Stimulated activated CD8-positive, alpha-beta memory T cell treated with anti-CD3 and anti-CD28 coated beads, Interleukin-4, amount 100 ng/mL, for 1 hour (primary cell): Measurements from ENCODE around the gene ADAMTSL3.

Experiments
- DNase-seq, 2 donors: peaks; one replicate each; pipeline ENCODE4 v3.0.0-alpha.2; 2020; ENCODE audit warnings: low read depth in 2 of 2, low spot score in 1 of 2

The ADAMTSL3 gene, protein sequence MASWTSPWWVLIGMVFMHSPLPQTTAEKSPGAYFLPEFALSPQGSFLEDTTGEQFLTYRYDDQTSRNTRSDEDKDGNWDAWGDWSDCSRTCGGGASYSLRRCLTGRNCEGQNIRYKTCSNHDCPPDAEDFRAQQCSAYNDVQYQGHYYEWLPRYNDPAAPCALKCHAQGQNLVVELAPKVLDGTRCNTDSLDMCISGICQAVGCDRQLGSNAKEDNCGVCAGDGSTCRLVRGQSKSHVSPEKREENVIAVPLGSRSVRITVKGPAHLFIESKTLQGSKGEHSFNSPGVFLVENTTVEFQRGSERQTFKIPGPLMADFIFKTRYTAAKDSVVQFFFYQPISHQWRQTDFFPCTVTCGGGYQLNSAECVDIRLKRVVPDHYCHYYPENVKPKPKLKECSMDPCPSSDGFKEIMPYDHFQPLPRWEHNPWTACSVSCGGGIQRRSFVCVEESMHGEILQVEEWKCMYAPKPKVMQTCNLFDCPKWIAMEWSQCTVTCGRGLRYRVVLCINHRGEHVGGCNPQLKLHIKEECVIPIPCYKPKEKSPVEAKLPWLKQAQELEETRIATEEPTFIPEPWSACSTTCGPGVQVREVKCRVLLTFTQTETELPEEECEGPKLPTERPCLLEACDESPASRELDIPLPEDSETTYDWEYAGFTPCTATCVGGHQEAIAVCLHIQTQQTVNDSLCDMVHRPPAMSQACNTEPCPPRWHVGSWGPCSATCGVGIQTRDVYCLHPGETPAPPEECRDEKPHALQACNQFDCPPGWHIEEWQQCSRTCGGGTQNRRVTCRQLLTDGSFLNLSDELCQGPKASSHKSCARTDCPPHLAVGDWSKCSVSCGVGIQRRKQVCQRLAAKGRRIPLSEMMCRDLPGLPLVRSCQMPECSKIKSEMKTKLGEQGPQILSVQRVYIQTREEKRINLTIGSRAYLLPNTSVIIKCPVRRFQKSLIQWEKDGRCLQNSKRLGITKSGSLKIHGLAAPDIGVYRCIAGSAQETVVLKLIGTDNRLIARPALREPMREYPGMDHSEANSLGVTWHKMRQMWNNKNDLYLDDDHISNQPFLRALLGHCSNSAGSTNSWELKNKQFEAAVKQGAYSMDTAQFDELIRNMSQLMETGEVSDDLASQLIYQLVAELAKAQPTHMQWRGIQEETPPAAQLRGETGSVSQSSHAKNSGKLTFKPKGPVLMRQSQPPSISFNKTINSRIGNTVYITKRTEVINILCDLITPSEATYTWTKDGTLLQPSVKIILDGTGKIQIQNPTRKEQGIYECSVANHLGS (N-terminal part only)

DNA sequence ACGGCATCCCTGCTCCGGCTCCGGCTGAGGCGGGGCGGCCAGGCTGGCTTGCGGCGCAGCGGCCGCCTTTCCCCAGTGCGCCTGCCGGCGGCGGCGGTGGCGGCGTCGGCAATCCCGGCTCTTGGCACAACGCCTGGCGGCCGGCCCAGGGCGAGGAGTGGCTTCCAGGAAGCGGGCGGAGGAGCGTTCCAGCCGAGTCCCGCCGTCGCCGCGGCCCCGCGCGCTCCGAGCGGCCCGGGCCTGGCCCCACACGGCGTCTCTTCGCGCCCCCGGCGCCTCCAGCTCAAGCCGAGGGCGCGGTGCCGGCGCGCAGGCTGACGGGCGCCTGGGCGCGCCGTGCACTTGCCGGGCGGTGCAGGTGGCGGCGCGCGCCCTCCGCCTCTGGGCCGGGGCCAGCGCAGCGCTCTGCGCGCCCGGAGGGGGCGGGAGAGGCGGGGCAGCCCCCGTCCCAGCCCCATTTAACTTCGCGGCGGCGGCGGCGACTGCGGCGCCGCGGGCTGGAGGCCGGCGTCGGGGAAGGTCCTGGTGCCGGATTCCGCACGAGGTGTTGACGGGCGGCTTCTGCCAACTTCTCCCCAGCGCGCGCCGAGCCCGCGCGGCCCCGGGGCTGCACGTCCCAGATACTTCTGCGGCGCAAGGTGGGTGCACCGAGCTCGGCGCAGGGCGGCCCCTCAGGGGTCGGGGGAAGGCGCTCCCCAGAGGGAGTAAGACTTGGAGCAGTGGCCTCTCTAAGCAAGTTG is at the start of gene ADAMTSL3:
TSS of gene ADAMTSL3 (plus strand) at position 485 of the 740 bp plus-strand sequence. CDS start 1,639 bp downstream, outside the sequence.
- no peak for DNase-seq

DNA sequence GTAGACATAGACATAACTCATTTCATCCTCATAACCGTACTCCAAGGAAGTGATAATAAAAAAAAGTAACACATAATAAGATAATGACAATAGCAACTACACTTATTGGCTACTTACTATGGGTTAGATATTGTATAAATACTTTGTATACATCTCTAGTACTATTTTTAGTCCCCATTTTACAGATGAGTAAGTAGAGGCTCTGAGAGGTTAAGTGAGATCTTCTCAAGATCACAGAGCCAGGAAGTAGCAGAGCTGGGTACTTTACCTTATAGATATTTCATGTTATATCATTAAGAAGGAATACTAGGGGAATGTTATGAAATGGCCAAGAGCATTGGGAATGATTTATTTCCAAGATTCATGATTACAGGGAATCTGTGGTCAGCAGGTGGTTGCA is 49.4 kb upstream of the ADAMTSL3 start:
- DNase-seq: no peak

DNA sequence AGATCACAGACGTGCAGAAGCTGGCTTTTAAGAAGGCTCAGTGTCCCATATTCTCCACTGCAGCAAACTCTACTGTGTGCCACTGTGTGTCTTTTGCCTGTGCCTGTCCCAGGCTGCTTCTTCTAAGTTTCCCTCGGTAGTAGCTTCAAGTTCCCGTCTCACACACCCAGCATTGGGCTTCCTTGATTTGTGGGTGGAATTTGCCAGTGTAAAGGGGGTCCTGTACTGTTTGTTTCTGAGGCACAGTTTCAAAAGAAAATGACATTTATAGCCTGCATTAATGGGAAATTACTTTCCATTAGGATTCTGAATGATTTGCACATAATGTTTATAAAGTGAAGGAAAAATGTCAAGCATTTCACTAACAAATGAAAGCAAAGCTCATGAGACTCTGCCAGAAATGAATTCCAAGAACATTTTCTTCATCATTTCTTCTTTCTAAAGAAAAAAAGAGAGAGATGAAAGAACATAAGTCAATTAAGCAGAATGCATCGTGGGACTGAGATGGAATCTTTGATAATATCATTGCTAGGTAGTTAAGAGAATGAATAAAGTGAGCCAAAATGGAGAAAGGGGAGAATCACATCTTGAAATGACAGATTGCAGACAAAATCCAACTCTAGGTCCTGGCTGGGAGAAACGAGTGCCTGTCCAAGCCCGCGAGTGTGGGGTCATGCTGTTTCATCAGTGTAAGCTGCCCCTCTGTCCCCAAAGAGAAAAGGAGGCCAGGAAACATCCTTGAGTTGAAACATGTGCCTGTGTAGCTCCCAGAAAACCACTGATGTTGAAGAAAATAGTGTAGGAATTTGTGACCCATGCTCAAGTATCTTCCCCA is 48.6 kb upstream of the ADAMTSL3 start:
- no peak for DNase-seq

DNA sequence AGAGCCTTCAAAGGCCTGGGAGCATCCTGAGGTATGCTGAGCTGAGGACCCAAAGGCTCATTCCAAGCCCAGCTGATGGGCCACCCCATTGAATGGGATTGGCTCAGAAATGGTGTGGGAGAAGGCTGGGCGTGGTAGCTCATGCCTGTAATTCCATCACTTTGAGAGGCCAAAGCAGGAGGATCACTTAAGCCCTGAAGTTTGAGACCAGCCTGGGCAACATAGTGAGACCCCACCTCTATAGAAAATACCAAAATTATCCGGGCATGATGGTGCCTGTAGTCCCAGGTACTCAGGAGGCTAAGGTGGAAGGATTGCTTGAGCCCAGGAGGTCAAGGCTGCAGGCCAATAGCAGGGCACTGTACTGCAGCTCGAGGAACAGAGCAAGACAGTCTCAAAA is 43.8 kb upstream of the ADAMTSL3 start:
- no peak for DNase-seq

DNA sequence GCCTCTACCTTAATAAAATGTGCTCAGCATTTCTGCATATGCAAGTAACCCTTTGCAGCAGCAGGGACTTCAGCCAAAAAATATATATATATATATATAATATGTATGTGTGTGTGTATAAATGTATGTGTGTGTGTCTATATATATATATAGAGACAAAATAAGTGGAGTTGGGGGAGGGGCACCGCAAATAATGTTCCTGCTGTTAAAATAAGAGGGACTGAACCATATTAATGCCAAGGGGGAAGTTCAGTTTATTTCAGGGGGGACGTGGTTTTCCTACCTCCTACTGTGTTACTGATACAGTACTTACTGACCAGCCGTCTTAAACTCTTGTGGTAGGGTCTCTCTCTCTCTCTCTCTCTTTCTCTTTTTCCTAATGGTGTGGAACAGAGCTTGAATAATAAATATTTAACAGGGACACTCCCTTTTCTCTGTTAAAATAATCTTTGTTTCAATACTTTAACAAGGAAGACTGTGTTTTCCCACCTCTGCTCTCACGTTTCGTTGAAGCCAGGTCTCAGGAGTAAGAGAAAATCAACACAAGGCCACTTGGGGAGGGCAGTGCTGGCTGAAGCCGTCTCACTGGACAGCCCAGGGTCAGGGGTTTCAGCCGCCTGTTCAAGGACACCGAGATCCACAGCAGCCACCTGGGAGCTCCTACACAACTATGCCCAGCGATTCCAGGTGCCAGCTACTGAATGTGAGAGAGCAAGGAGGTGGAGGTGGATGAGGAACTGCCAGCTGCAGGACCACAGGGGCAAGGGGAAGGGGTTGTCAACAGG is 42.8 kb upstream of the ADAMTSL3 start:
- no peak for DNase-seq

DNA sequence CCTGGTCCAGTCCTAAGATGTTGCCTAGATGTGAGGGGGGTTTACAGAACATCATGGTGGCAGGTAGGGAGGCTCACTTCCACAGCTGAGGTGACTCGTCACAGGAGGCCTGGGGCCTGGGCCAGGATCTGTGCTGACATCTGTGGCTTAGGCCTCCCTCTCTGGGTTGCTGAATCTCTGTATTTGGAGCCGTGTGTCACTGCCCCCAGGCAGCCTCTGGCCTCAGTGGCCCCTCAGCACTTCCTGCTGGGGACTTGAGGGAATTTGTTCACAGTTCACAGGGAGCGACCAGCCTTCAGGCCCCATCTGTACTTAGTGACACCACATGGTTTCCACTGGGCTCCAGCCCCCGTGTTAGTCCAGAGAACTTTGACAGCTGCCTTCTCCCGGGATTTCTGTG is 41.7 kb upstream of the ADAMTSL3 start:
- no peak for DNase-seq

DNA sequence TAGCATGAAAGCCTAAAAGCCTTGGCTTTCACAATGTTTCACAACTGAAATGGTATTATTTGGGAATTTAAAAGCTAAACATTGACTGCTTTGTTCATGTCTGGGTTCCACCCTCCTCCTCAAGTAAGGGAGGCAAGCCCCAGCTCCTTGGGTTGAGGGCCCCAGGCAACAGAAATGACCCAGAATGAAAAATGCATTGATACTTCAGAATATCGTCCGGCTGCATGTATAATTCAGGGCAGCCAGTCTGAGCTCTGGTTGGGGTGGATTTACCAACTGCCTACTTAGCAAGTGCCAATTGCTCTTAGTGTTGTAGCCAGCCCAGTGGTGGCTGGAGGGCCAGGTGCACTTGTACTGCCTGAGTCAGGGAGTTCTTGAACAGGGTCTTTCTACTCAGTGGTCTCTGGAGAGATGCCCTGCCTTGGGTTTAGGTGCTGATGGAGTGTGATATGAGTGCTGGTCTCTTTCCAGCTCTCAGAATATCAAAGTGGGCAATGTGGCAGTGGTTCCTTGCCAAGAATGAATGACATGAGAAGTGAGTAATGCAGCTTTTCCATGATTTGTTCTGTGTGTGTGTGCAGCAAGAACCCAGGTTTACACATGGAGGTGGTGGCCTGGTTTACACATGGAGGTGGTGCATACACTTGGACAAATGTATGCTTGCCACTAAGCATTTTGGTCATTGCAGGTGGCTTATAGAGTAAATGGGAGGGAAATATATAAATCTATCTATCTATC is 40.9 kb upstream of the ADAMTSL3 start:
- DNase-seq: no peak

DNA sequence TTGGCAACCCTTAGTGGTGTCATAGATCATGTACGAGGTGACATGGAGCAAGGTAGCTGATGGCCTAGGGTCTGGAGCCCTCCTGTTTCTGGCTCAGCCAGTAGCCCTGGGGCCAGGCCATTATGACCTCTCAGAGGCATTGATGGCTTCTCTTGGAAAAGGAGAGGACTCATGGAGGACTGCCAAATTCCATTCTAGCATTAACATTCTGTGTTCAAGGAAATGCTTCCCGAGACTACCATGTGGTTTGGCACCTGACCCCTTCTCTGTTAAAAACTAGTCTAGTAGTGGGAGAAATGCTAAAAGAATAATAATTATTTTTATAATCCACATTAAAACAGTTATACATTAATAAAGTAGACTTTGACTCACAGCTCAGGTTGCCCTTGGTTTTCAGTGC is 40.2 kb upstream of the ADAMTSL3 start:
- no peak for DNase-seq

DNA sequence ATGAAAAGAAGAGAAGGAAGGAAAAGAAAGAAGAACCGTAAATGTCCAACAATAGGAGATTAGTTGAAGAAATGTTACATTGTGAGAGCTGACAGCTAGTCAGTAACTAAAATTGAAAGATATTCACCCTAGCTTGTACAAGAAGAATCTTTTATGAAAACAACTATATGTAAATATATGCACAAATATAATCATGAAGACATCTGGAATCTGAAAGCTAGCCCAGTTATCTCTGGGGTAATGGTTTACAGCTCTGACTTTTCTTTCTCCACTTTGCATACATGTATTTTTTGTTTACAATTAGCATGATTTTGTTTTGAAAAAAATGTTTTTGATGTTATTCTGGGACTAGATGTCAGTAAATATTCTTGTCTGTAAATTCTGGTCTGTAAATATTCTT is 37.1 kb upstream of the ADAMTSL3 start:
- DNase-seq: no peak

DNA sequence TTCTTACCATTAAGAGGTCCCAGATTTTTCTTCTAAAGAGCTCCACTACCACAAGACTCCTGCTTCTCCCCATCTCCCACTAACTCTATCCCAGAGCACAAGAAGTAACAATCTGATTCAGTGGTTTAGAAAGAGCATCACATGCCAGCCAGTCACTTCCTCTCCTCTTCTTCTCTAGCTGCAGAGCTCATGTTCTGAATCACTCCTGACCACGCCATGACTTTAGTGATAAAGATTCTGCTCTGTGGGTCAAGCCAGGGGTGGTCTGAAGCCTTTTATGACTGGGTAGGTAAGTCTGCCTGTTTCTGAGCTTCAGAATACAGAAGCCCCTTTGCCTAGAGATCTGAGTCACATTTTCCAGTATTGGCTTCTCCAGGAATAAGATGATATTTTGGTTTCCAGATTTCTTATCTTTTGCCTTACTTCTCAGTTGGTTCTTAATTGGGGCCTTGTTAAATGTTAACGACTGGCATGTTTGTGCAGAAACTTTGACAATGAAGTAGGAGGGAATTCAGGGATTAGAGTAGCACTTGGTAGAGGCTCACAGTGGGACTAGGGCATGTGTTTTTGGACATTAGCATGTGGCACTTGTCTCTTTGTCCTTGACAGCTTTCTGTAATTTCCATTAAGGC is 27.6 kb upstream of the ADAMTSL3 start:
- no peak for DNase-seq

DNA sequence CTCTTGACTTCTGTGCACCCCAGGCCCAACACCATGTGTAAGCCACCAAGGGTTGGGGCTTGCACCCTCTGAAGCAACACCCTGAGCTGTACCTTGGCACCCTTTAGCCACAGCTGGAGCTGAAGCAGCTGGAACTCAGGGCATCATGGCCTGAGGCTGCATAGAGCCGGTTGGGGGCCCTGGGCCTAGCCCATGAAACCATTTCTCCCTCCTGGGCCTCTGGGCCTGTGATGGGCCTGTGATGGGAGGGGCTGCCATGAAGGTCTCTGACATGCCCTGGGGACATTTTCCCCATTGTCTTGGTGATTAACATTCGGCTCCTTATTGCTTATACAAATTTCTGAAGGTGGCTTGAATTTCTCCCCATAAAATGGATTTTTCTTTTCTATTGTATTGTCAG is 22.4 kb upstream of the ADAMTSL3 start:
- no peak for DNase-seq

DNA sequence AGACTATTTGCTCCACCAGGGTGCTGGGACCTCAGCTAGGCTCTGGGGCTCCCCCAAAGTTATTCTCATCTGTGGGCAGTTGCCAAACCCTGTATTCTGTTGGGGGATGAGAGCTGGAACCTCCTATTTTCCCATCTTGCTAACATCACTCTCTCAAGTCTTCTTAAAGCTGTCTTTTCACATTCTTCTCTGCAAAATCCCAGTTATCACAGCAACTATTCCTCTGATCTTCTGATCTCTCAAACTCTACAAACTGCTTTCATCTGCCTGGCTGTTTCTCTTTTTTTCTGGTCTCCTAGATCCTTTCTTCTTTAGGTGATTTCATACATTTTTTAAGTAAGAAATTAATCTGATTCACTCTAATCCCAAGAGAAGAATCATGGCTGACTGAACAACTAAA is 10.7 kb upstream of the ADAMTSL3 start:
- DNase-seq: no peak

DNA sequence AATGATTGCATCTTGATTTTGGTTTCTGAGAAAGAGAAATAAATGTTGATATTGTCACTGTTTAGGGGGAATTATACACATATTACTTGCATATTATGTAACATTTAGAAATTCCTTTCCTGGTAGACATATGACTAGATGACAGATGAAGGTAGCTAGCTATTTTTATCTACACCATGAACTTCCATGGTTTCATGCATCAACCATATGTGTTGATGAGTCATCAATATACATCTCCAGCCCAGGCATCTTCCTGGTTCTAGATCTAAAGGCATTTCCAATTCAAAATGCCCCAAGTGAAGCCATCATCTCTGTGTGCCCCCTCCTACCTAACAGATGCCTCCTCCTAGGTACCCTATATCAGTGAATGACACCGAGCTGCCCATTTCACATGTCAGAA is 9.5 kb upstream of the ADAMTSL3 start:
- DNase-seq: no peak

DNA sequence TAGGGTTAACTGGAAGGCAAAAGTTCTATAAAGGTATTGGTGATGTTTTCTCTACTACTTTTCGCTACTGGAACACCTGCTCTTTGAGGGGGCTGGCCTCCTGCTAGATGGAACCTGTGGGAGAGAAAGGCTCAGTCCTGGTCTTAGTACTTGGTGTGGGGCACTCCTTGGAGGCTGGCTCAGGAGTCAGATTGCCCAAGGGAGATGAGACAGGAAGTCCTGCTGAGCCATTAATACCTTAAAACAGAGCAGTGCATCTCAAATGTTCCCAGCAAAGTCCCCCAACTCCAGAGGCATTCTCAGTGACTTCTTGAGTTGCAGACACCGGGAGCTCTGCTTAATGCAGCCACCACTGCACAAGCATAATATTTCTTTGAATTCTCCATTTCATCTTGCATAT is 3.1 kb upstream of the ADAMTSL3 start:
- DNase-seq: no peak

DNA sequence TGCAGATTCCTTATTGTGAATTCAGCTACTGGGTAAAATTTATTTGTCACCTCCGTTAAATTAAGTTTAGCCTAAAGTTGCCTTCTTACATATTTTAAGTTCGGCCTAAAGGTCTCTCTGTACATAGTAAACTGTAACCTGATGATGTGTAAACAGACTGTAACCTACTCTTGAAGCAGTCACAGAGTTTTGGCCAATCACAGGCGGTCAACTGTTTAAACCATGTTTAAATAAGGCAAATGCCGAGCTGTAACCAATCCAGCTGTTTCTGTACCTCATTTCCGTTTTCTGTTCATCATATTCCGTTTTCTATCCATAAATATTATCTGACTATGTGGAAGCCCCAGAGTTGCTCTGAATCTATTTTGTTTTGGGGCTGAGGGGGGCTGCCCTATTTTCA is 2.4 kb upstream of the ADAMTSL3 start:
- DNase-seq: no peak

DNA sequence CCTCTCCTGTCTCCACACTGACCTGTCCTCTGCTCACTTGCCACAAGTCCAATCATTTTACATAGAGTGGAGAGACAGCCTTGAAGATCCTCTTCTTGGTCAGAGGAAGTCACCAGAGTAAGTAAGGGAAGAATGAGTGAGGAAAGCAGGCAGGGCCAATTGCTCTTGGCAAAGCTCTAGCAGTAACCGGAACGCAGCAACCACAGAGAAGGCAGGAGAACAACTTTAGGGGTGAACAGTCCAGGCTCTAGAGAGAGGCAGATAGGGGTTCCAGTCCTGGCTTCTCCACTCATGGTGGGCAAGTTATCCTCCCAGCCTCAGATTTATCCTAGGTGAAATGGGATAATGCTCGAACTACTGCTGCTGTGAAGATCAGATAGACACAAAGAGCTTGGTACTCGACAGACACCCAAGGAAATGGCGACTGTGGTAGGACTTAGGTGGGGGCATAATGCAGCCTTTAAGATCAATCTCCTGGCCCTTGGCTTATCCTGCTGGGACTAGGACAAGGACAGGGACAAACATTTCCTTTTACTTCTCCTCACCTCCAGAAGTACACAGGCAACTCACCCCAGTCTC is 1.2 kb upstream of the ADAMTSL3 start:
- no peak for DNase-seq

DNA sequence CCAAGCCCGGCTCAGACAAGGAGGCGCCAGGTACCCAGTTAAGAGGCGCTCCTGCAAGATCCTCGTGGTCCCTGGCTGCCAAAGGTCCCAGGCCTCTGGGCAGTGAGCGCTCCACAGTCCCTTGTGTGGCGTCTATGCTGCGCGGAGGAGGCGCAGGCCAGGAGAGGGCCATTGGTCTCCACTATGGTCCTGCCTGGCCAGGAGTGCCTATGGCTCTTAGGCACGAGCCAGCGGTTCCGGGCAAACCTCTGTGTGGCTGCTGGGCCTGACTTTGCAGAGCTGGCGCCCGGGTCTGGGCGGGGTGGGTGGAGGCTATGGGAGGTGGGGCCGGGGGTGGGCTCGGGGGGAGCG is 660 bp upstream of the ADAMTSL3 start:
- no peak for DNase-seq
